Endothelial cell of umbilical vein (primary cell): ENCODE results near the gene CDHR5.

Source experiments
- CTCF ChIP-seq, 2 donors: IDR thresholded peaks; 1 replicate in 1 of 2; 2 replicates in 1 of 2; pipeline ENCODE4 v1.5.1; 2011; ENCODE audit warnings: low read length in 2 of 2, mild to moderate bottlenecking in 2 of 2, moderate library complexity in 2 of 2, control low read depth in 1 of 2, inconsistent platforms in 1 of 2, low read depth in 1 of 2; ENCODE audit not compliant: insufficient read depth in 1 of 2; ENCODE audit errors: extremely low read depth in 1 of 2
- EZH2 ChIP-seq: IDR thresholded peaks from 2 replicates; pipeline ENCODE4 v1.6.1; 2012; ENCODE audit warnings: borderline replicate concordance, low read depth, mild to moderate bottlenecking, moderate library complexity, low read length, inconsistent platforms; ENCODE audit not compliant: severe bottlenecking
- MAX ChIP-seq: IDR thresholded peaks from 2 replicates; pipeline ENCODE4 v1.6.1; 2011; ENCODE audit not compliant: insufficient read depth, insufficient read length
- POLR2A ChIP-seq: IDR thresholded peaks from 2 replicates; pipeline ENCODE4 v1.6.1; 2012; ENCODE audit warnings: low read depth, mild to moderate bottlenecking, control low read depth, low read length
- POLR2AphosphoS5 ChIP-seq: IDR thresholded peaks from 2 replicates; pipeline ENCODE4 v1.6.1; 2012; ENCODE audit warnings: low read depth, mild to moderate bottlenecking, control low read depth, low read length, moderate library complexity; ENCODE audit not compliant: insufficient read depth

GRCh38 chr11:575996-576768, 48.6 kb downstream of the CDHR5 start, which contains the start of gene PHRF1:
- TF ChIP-seq POLR2AphosphoS5 (peak; percentile 89), CTCF (IDR thresholded peaks at IDR 0.05; ENCODE audit: extremely low read depth in 1 of 2, insufficient read depth in 1 of 2, low read depth in 1 of 2, low read length in 2 of 2) (no peak), MAX (no peak), POLR2A (peak; percentile 83), EZH2 (no peak)
